ENCODE results near the gene PPP1R17. TPM values are rescaled to one million over a fixed set of nuclear protein-coding genes. Genes with fewer than 3 reads are reported as not detected.

Gene PPP1R17
- total RNA-seq, 1 experiment from 2014 or later: not detected

DNA sequence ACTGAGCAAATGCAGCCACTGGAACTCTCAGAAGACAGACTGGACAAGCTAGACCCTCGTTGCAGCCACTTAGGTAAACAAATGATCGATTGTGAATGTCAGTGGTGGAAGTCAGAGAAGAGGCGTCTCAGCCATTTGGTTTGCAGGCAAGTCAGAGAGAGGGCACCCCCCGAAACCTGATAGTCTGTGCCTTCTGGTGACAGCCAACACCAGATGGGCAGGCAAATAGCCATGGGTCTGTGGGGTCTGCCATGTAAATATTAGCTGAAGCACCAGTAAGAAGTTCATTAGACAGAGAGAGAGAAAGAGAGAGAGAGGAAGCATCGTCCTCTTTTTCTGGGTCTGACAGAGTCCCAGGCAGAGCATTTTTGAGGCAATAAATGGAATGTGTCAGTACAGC lies 5.4 kb downstream of the PPP1R17 start:
- DNase-seq (ENCODE audit: low read depth, low spot score): no peak
- POLR2A ChIA-PET: no interaction called here
- Histone ChIP-seq H3K27me3 (ENCODE audit: insufficient read depth, low read length) (peaks cover 31% of the 10 kb centered on the region; the same call in 1 of the 2 replicates), H3K27ac (ENCODE audit: low read depth, low read length) (no peak overlapping the region), H3K4me1 (ENCODE audit: control insufficient read depth in 1 of 2, insufficient read depth in 2 of 2, low read length in 2 of 2) (no peaks in the 10 kb centered on the region), H3K9ac (ENCODE audit: low read length) (no peak overlapping the region), H3K79me2 (ENCODE audit: insufficient read depth, low read length) (no peaks in the 10 kb centered on the region), H3K4me2 (ENCODE audit: low read length) (no peak overlapping the region), H3K4me3 (replicated peaks in 1 of 2; ENCODE audit: low read depth in 1 of 2, low read length in 2 of 2) (no peak overlapping the region), H2AFZ (ENCODE audit: low read depth, low read length, poor library complexity, severe bottlenecking) (no peak overlapping the region), H3K9me2 (ENCODE audit: insufficient read depth) (no peaks in the 10 kb centered on the region), H3K36me3 (ENCODE audit: control insufficient read depth in 1 of 2, insufficient read depth in 2 of 2, low read length in 2 of 2) (no peaks in the 10 kb centered on the region), H3K9me3 (ENCODE audit: control insufficient read depth in 1 of 2, insufficient read depth in 1 of 2, low read depth in 1 of 2, low read length in 2 of 2) (no peaks in the 10 kb centered on the region), H4K20me1 (ENCODE audit: insufficient read depth) (no peaks in the 10 kb centered on the region)
- TF ChIP-seq ZNF274 (IDR thresholded peaks at IDR 0.05; ENCODE audit: low read depth, low read length): no peak
- TF ChIP-seq ELF1 (IDR thresholded peaks at IDR 0.05; ENCODE audit: borderline replicate concordance, low read depth): no peak
- TF ChIP-seq, protein P1, sequence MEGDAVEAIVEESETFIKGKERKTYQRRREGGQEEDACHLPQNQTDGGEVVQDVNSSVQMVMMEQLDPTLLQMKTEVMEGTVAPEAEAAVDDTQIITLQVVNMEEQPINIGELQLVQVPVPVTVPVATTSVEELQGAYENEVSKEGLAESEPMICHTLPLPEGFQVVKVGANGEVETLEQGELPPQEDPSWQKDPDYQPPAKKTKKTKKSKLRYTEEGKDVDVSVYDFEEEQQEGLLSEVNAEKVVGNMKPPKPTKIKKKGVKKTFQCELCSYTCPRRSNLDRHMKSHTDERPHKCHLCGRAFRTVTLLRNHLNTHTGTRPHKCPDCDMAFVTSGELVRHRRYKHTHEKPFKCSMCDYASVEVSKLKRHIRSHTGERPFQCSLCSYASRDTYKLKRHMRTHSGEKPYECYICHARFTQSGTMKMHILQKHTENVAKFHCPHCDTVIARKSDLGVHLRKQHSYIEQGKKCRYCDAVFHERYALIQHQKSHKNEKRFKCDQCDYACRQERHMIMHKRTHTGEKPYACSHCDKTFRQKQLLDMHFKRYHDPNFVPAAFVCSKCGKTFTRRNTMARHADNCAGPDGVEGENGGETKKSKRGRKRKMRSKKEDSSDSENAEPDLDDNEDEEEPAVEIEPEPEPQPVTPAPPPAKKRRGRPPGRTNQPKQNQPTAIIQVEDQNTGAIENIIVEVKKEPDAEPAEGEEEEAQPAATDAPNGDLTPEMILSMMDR (IDR thresholded peaks at IDR 0.05 in 2 of 3, conservative IDR thresholded peaks at IDR 0.05 in 1 of 3; ENCODE audit: borderline replicate concordance in 1 of 3, insufficient read depth in 1 of 3, low read depth in 2 of 3, low read length in 2 of 3): no peak
- TF ChIP-seq, protein P2, sequence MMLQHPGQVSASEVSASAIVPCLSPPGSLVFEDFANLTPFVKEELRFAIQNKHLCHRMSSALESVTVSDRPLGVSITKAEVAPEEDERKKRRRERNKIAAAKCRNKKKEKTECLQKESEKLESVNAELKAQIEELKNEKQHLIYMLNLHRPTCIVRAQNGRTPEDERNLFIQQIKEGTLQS (IDR thresholded peaks at IDR 0.05): no peak
- no peak for TF ChIP-seq YY1 (IDR thresholded peaks at IDR 0.05; ENCODE audit: extremely low read depth, insufficient replicate concordance, low read depth, low read length)
- TF ChIP-seq, protein P3, sequence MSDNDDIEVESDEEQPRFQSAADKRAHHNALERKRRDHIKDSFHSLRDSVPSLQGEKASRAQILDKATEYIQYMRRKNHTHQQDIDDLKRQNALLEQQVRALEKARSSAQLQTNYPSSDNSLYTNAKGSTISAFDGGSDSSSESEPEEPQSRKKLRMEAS (IDR thresholded peaks at IDR 0.05): no peak
- TF ChIP-seq EZH2phosphoT487 (IDR thresholded peaks at IDR 0.05; ENCODE audit: borderline replicate concordance): no peak
- no peak for TF ChIP-seq ZFX (IDR thresholded peaks at IDR 0.05)
- TF ChIP-seq, protein P4, sequence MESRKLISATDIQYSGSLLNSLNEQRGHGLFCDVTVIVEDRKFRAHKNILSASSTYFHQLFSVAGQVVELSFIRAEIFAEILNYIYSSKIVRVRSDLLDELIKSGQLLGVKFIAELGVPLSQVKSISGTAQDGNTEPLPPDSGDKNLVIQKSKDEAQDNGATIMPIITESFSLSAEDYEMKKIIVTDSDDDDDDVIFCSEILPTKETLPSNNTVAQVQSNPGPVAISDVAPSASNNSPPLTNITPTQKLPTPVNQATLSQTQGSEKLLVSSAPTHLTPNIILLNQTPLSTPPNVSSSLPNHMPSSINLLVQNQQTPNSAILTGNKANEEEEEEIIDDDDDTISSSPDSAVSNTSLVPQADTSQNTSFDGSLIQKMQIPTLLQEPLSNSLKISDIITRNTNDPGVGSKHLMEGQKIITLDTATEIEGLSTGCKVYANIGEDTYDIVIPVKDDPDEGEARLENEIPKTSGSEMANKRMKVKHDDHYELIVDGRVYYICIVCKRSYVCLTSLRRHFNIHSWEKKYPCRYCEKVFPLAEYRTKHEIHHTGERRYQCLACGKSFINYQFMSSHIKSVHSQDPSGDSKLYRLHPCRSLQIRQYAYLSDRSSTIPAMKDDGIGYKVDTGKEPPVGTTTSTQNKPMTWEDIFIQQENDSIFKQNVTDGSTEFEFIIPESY (IDR thresholded peaks at IDR 0.05; ENCODE audit: extremely low read depth, insufficient replicate concordance, low read length): no peak
- no peak for TF ChIP-seq SRF (IDR thresholded peaks at IDR 0.05; ENCODE audit: low read depth)
- no peak for TF ChIP-seq POLR2A (IDR thresholded peaks at IDR 0.05; ENCODE audit: borderline replicate concordance, extremely low read depth, insufficient read depth, insufficient read length)
- no peak for TF ChIP-seq JUND (IDR thresholded peaks at IDR 0.05)
- TF ChIP-seq EGR1 (IDR thresholded peaks at IDR 0.05; ENCODE audit: low read depth): no peak
- TF ChIP-seq, protein P5, sequence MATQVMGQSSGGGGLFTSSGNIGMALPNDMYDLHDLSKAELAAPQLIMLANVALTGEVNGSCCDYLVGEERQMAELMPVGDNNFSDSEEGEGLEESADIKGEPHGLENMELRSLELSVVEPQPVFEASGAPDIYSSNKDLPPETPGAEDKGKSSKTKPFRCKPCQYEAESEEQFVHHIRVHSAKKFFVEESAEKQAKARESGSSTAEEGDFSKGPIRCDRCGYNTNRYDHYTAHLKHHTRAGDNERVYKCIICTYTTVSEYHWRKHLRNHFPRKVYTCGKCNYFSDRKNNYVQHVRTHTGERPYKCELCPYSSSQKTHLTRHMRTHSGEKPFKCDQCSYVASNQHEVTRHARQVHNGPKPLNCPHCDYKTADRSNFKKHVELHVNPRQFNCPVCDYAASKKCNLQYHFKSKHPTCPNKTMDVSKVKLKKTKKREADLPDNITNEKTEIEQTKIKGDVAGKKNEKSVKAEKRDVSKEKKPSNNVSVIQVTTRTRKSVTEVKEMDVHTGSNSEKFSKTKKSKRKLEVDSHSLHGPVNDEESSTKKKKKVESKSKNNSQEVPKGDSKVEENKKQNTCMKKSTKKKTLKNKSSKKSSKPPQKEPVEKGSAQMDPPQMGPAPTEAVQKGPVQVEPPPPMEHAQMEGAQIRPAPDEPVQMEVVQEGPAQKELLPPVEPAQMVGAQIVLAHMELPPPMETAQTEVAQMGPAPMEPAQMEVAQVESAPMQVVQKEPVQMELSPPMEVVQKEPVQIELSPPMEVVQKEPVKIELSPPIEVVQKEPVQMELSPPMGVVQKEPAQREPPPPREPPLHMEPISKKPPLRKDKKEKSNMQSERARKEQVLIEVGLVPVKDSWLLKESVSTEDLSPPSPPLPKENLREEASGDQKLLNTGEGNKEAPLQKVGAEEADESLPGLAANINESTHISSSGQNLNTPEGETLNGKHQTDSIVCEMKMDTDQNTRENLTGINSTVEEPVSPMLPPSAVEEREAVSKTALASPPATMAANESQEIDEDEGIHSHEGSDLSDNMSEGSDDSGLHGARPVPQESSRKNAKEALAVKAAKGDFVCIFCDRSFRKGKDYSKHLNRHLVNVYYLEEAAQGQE (IDR thresholded peaks at IDR 0.05; ENCODE audit: low read depth): no peak
- no peak for TF ChIP-seq FOSL1 (IDR thresholded peaks at IDR 0.05; ENCODE audit: low read depth)
- no peak for TF ChIP-seq CBX3 (IDR thresholded peaks at IDR 0.05; ENCODE audit: low read depth)
- TF ChIP-seq SIN3A (IDR thresholded peaks at IDR 0.05; ENCODE audit: low read depth): no peak
- BruUV-seq (replicated peaks): no TSS peak
- ATAC-seq: no peak
- intact Hi-C loops (cut with micrococcal nuclease): no loop called here
- CTCF ChIA-PET: no interaction called here
- RAD21 ChIA-PET (ENCODE audit: low non-redundant PET in 1 of 2, low total read pairs in 2 of 2, uncharacterized antibody in 2 of 2, unreplicated experiment in 2 of 2): no interaction called here

Measured in HCT116 (cell line).